H1 (cell line): ENCODE results near the gene UBE2L6. TPM values are rescaled to one million over a fixed set of nuclear protein-coding genes. Genes with fewer than 3 reads are reported as not detected.

Experiments
- CTCF ChIA-PET: fragments of 300-600 bp; sonication (Branson Sonifier 250); formaldehyde crosslinking; loops from one replicate; lab custom pipeline; 2021; ENCODE audit not compliant: partially characterized antibody; lab: Charles Lee
- POLR2A ChIA-PET: fragments of 300-600 bp; sonication (Branson Sonifier 250); formaldehyde crosslinking; loops from one replicate; lab custom pipeline; 2021; ENCODE audit warnings: inconsistent platforms; ENCODE audit not compliant: partially characterized antibody; lab: Charles Lee
- DNase-seq, 2 experiments: peaks; one replicate each; pipeline versions ENCODE4 v3.0.0 to v3.0.0-alpha.2; 2010 to 2022; ENCODE audit warnings: low spot score in 2 of 2, low read depth in 1 of 2, mixed read lengths in 1 of 2
- FAIRE-seq: peaks from 2 replicates; lab custom pipeline; 2011; peaks lifted over from hg19 to GRCh38; lab: Jason Lieb, UNC
- H2AFZ ChIP-seq: 2 replicates; pipeline ENCODE4 v1.8.1; 2012; ENCODE audit warnings: low read length, inconsistent platforms
- H2AK5ac ChIP-seq: 2 replicates; pipeline ENCODE4 v1.6.1; 2013; ENCODE audit warnings: low read depth, low read length
- H2BK120ac ChIP-seq: replicated peaks from 2 replicates; pipeline ENCODE3; 2013; ENCODE audit warnings: low read depth, low read length, inconsistent platforms
- H2BK12ac ChIP-seq: 2 replicates; pipeline ENCODE4 v1.6.1; 2013; ENCODE audit warnings: low read depth, low read length
- H2BK15ac ChIP-seq: 2 replicates; pipeline ENCODE4 v1.6.1; 2013; ENCODE audit warnings: low read length
- H2BK20ac ChIP-seq: 2 replicates; pipeline ENCODE4 v1.6.1; 2013; ENCODE audit warnings: low read length
- H2BK5ac ChIP-seq: 2 replicates; pipeline ENCODE4 v1.6.1; 2013; ENCODE audit warnings: low read depth, low read length
- H3K14ac ChIP-seq: 2 replicates; pipeline ENCODE4 v1.6.1; 2013; ENCODE audit warnings: inconsistent platforms; ENCODE audit not compliant: insufficient read length
- H3K18ac ChIP-seq: 2 replicates; pipeline ENCODE4 v1.6.1; 2013; ENCODE audit warnings: low read length; ENCODE audit errors: extremely low read depth
- H3K23ac ChIP-seq: 2 replicates; pipeline ENCODE4 v1.6.1; 2013; ENCODE audit warnings: inconsistent platforms; ENCODE audit not compliant: insufficient read length
- H3K23me2 ChIP-seq: 2 replicates; pipeline ENCODE4 v1.6.1; 2013; ENCODE audit warnings: low read depth, low read length
- H3K27ac ChIP-seq: 2 replicates; pipeline ENCODE4 v1.6.1; 2011; ENCODE audit warnings: low read depth, low read length, inconsistent platforms
- H3K27me3 ChIP-seq, 4 experiments: replicated peaks in 1 of 4; 1 replicate in 1 of 4; 2 replicates in 3 of 4; pipeline versions ENCODE4 v1.6.1 to v1.8.1; 2011 to 2013; ENCODE audit warnings: low read length in 3 of 4, mild to moderate bottlenecking in 3 of 4, inconsistent platforms in 2 of 4, mixed read lengths in 2 of 4, moderate library complexity in 1 of 4; ENCODE audit not compliant: control insufficient read depth in 3 of 4, insufficient read depth in 3 of 4; ENCODE audit errors: extremely low read depth in 1 of 4
- H3K36me3 ChIP-seq, 4 experiments: 2 replicates each; pipeline versions ENCODE4 v1.6.1 to v1.8.1; 2011 to 2013; ENCODE audit warnings: mild to moderate bottlenecking in 4 of 4, low read length in 3 of 4, moderate library complexity in 2 of 4, control low read depth in 1 of 4, inconsistent platforms in 1 of 4; ENCODE audit not compliant: insufficient read depth in 4 of 4, control insufficient read depth in 2 of 4
- H3K4ac ChIP-seq: replicated peaks from 2 replicates; pipeline ENCODE3; 2013; ENCODE audit warnings: low read length, low read depth, mixed read lengths, inconsistent platforms; ENCODE audit not compliant: insufficient read length
- H3K4me1 ChIP-seq, 4 experiments: replicated peaks in 1 of 4; 1 replicate in 1 of 4; 2 replicates in 3 of 4; pipeline versions ENCODE4 v1.6.1 to v1.8.1; 2011 to 2013; ENCODE audit warnings: low read length in 3 of 4, inconsistent platforms in 2 of 4, mixed read lengths in 1 of 4; ENCODE audit not compliant: insufficient read depth in 4 of 4, control insufficient read depth in 3 of 4
- H3K4me2 ChIP-seq, 2 experiments: 2 replicates each; pipeline versions ENCODE4 v1.6.1 to v1.8.1; 2011 to 2013; ENCODE audit warnings: low read depth in 2 of 2, low read length in 2 of 2, control low read depth in 1 of 2, inconsistent platforms in 1 of 2, mild to moderate bottlenecking in 1 of 2; ENCODE audit not compliant: insufficient read depth in 1 of 2
- H3K4me3 ChIP-seq, 4 experiments: fragments of 200-600, 300-600 bp in 1 of 4; sonication (generic), shearing (Covaris generic), sonication (Bioruptor Twin) in 1 of 4; 2 replicates each; pipeline versions ENCODE4 v1.5.1 to v1.8.1; 2011 to 2016; ENCODE audit warnings: low read length in 4 of 4, low read depth in 3 of 4, control low read depth in 2 of 4, inconsistent platforms in 2 of 4, mild to moderate bottlenecking in 2 of 4, mixed read lengths in 1 of 4, moderate library complexity in 1 of 4; ENCODE audit not compliant: insufficient read depth in 2 of 4; ENCODE audit errors: extremely low read depth in 1 of 4
- H3K56ac ChIP-seq: replicated peaks from 2 replicates; pipeline ENCODE3; 2013; ENCODE audit warnings: low read depth, mild to moderate bottlenecking, mixed read lengths, low read length, inconsistent platforms; ENCODE audit not compliant: insufficient read length
- H3K79me1 ChIP-seq: 2 replicates; pipeline ENCODE4 v1.6.1; 2013; ENCODE audit warnings: low read depth, low read length, control low read depth
- H3K79me2 ChIP-seq, 2 experiments: 2 replicates each; pipeline versions ENCODE4 v1.6.1 to v1.8.1; 2012 to 2013; ENCODE audit warnings: low read length in 2 of 2, mild to moderate bottlenecking in 2 of 2, inconsistent platforms in 1 of 2; ENCODE audit not compliant: insufficient read depth in 2 of 2, control insufficient read depth in 1 of 2
- H3K9ac ChIP-seq, 4 experiments: replicated peaks in 1 of 4; 1 replicate in 1 of 4; 2 replicates in 3 of 4; pipeline versions ENCODE4 v1.6.1 to v1.8.1; 2011 to 2013; ENCODE audit warnings: low read depth in 3 of 4, low read length in 3 of 4, control low read depth in 2 of 4, mild to moderate bottlenecking in 2 of 4, moderate library complexity in 2 of 4, inconsistent platforms in 1 of 4; ENCODE audit errors: extremely low read depth in 1 of 4
- H3K9me3 ChIP-seq, 2 experiments: 2 replicates each; pipeline versions ENCODE4 v1.6.1 to v1.8.1; 2012 to 2013; ENCODE audit warnings: mild to moderate bottlenecking in 2 of 2, moderate library complexity in 2 of 2, control low read depth in 1 of 2, inconsistent platforms in 1 of 2, low read depth in 1 of 2, low read length in 1 of 2, mixed read lengths in 1 of 2; ENCODE audit not compliant: insufficient read depth in 2 of 2
- H4K20me1 ChIP-seq, 2 experiments: replicated peaks in 1 of 2; 2 replicates each; pipeline versions ENCODE3 to v1.8.1; 2011 to 2013; ENCODE audit warnings: inconsistent platforms in 2 of 2, low read length in 2 of 2, mild to moderate bottlenecking in 1 of 2; ENCODE audit not compliant: insufficient read depth in 2 of 2, control insufficient read depth in 1 of 2
- H4K5ac ChIP-seq: 2 replicates; pipeline ENCODE4 v1.6.1; 2013; ENCODE audit warnings: low read length, low read depth, mixed read lengths, inconsistent platforms; ENCODE audit not compliant: insufficient read length
- H4K8ac ChIP-seq: 2 replicates; pipeline ENCODE4 v1.8.0; 2013; ENCODE audit warnings: mild to moderate bottlenecking, moderate library complexity, low read length, inconsistent platforms; ENCODE audit not compliant: insufficient read depth; ENCODE audit errors: extremely low read depth
- H4K91ac ChIP-seq: replicated peaks from 2 replicates; pipeline ENCODE3; 2013; ENCODE audit warnings: low read length, mixed read lengths, inconsistent platforms; ENCODE audit not compliant: insufficient read length
- BRCA1 ChIP-seq: IDR thresholded peaks from 2 replicates; pipeline ENCODE4 v1.6.1; 2012; ENCODE audit warnings: low read depth, low read length, improper control_type of control experiment
- CHD2 ChIP-seq: IDR thresholded peaks from 2 replicates; pipeline ENCODE4 v1.6.1; 2012; ENCODE audit warnings: low read length, improper control_type of control experiment
- E2F6 ChIP-seq: IDR thresholded peaks from 2 replicates; pipeline ENCODE4 v1.6.1; 2012; ENCODE audit warnings: inconsistent platforms
- RAD21 ChIP-seq, 2 experiments: IDR thresholded peaks in 1 of 2; conservative IDR thresholded peaks in 1 of 2; 2 replicates each; pipeline ENCODE4 v1.6.1; 2011; ENCODE audit warnings: low read depth in 2 of 2, low read length in 2 of 2, improper control_type of control experiment in 1 of 2, inconsistent platforms in 1 of 2, mild to moderate bottlenecking in 1 of 2, moderate library complexity in 1 of 2
- RBBP5 ChIP-seq: IDR thresholded peaks from 2 replicates; pipeline ENCODE4 v1.7.1; 2012; ENCODE audit warnings: low read depth, mild to moderate bottlenecking, inconsistent platforms, low read length, moderate library complexity, borderline replicate concordance
- SAP30 ChIP-seq: fragments of 300-600 bp; sonication (generic); IDR thresholded peaks from 2 replicates; pipeline ENCODE4 v1.7.1; 2012; ENCODE audit warnings: low read length, moderate library complexity, mild to moderate bottlenecking, inconsistent platforms; ENCODE audit not compliant: insufficient read depth, insufficient replicate concordance
- SP4 ChIP-seq: IDR thresholded peaks from 2 replicates; pipeline ENCODE4 v1.6.1; 2012; ENCODE audit warnings: low read length, inconsistent platforms
- WGBS, 2 experiments: shearing (Covaris generic) in 1 of 2; methylation state at CpG; one replicate each; pipeline versions ENCODE4 v1.1.6 to v1.1.7; 2013 to 2015; ENCODE audit warnings: low lambda C conversion rate in 2 of 2, mixed read lengths in 2 of 2, inconsistent platforms in 1 of 2, low coverage in 1 of 2, missing lambda C conversion rate in 1 of 2; ENCODE audit not compliant: insufficient replicate concordance in 2 of 2, insufficient coverage in 1 of 2, insufficient read length in 1 of 2; ENCODE audit errors: extremely low coverage in 1 of 2, missing lambda C conversion rate in 1 of 2; 5-methylcytosine and 5-hydroxymethylcytosine counted together
- polyA plus RNA-seq, 7 experiments: library from polyadenylated mRNA; depleted of rRNA in 3 of 7; stranded (reverse) in 5 of 7; unstranded in 2 of 7; fragments of >200 nt in 5 of 7; fragments of 200-250 nt in 2 of 7; gene quantifications; 1 replicate in 5 of 7; 2 replicates in 1 of 7; 4 replicates in 1 of 7; pipeline versions ENCODE4 v1.2.1 to v1.2.3, GENCODE V29; 2011 to 2013; ENCODE audit warnings: missing spikeins in 2 of 7, mixed read lengths in 2 of 7
- total RNA-seq: library from RNA; stranded (reverse); fragmentation: NEBNext Ultra II Directional; extraction: Animal tissue kit (Norgen Biotek cat#: 25700); gene quantifications from 2 replicates; pipeline ENCODE4 v1.2.1, GENCODE V29; 2021

Gene UBE2L6
- total and polyA plus RNA-seq, 2 of the 8 experiments (the other 6 are each of a cell fraction or from before 2014, with no cell fraction given): 67.8 to 89.2 TPM

- no peak for FAIRE-seq
- ChIA-PET POLR2A (interaction anchor here (1.4 to 51.1 kb wide), 2 partner anchors 12 to 57 kb away, joined by 3 to 1546 read pairs; partner anchors contain the start of genes CLP1 and YPEL4), CTCF (interaction anchor here (0.8 to 1.2 kb wide), 4 partner anchors 11 to 60 kb away, joined by 3 to 6 read pairs (median 3); no protein-coding TSS in a partner anchor)
These were observed 19.3 kb upstream of the UBE2L6 start for GRCh38 chr11:57586711-57587245.

More at GRCh38 chr11:57586711-57587245, 19.3 kb upstream of the UBE2L6 start:
- Histone ChIP-seq H3K4me3 (no peak overlapping the region), H3K36me3 (no peaks in the 10 kb centered on the region), H3K56ac (no peak overlapping the region), H2BK20ac (no peak overlapping the region), H2BK12ac (no peak overlapping the region), H4K20me1 (no peaks in the 10 kb centered on the region), H2BK120ac (no peak overlapping the region), H2BK15ac (no peak overlapping the region), H3K14ac (no peak overlapping the region), H2AFZ (no peak overlapping the region), H3K18ac (no peak overlapping the region), H2AK5ac (no peak overlapping the region), H3K9me3 (no peaks in the 10 kb centered on the region), H3K9ac (no peak overlapping the region), H3K23ac (no peak overlapping the region), H3K79me2 (no peaks in the 10 kb centered on the region), H4K8ac (no peak overlapping the region), H3K4ac (no peak overlapping the region), H3K23me2 (no peaks in the 10 kb centered on the region), H2BK5ac (no peak overlapping the region), H3K4me2 (no peak overlapping the region), H4K91ac (no peak overlapping the region), H3K4me1 (no peaks in the 10 kb centered on the region), H3K27me3 (no peaks in the 10 kb centered on the region), H3K27ac (no peak overlapping the region), H4K5ac (no peak overlapping the region), H3K79me1 (no peaks in the 10 kb centered on the region)
- 90% methylated on average over 1 of the region's 2 CpGs; no CpG with 5 or more reads in 1 of the 2 experiments for WGBS, 2 experiments
- TF ChIP-seq CHD2 (no peak), RBBP5 (no peak), BRCA1 (no peak), RAD21 (IDR thresholded peaks at IDR 0.05 in 1 of 2, conservative IDR thresholded peaks at IDR 0.05 in 1 of 2; ENCODE audit: low read depth in 2 of 2, low read length in 2 of 2) (no peak), SAP30 (no peak), E2F6 (no peak), SP4 (no peak)
- DNase-seq: no peak
